GM18520 (cell line): Measurements from ENCODE around the gene MICAL2.
A peak's percentile ranks its signal among the peaks of the same experiment; 100 is the strongest.

Experiments
- ATAC-seq: cut with Tn5 transposase; IDR thresholded peaks from one replicate; pipeline ENCODE4 v1.9.1; 2021; ENCODE audit not compliant: unreplicated experiment

MICAL2 gene

DNA sequence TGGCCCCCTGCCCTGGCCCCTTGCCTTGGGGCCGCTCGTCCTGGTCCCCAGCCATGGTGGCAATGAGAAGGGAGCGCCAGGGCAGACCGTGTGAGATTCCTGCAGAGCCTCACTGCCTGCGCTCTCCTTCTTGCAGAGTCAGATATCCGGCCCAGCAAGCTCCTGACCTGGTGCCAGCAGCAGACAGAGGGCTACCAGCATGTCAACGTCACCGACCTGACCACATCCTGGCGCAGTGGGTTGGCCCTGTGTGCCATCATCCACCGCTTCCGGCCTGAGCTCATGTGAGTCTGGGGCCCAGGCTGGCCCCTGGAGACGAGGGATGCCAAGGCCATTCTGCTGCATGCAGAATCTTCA is 114.1 kb downstream of the MICAL2 start:
- peak; percentile 95 for ATAC-seq

DNA sequence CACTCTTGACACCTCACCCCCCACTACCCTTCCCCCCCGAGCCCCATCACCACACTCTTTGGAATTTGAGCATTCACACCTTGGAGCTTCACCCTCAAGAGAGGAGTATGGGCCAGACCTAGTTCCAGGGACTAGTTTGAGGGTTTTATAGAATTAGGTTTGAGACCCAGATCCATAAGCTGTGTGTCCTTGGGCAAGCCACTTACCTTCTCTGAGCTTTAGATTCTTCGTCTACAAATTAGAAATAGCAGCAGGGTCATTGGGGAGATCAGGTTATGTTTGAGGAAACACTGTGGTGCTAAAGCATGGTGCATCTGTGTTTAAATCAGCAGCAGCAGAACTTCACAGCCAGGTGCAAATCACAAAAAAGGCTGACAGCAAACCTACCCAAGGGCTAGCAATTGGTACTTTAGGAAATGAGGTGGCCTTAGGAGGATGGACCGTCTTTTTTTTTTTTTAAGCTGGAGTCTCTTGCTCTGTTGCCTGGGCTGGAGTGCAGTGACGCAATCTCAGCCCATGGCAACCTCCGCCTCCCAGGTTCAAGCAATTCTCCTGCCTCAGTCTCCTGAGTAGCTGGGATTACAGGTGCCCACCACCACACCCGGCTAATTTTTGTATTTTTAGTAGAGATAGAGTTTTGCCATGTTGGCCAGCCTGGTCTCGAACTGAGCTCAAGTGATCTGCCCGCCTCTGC is 114.8 kb downstream of the MICAL2 start:
- ATAC-seq, result no peak

DNA sequence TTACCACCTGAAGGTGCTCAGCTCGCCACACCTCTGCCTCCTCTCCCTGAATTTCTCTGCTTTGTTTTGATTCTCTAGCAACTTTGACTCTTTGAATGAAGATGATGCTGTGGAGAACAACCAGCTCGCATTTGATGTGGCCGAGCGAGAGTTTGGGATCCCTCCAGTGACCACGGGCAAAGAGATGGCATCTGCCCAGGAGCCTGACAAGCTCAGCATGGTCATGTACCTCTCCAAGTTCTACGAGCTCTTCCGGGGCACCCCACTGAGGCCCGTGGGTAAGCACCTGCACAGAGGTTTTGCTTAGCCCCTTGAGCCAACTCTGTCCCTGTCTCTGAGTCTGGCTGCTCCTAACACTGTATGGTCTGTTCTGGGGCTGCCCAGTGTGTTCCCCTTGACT is 115.7 kb downstream of the MICAL2 start:
- no peak for ATAC-seq

DNA sequence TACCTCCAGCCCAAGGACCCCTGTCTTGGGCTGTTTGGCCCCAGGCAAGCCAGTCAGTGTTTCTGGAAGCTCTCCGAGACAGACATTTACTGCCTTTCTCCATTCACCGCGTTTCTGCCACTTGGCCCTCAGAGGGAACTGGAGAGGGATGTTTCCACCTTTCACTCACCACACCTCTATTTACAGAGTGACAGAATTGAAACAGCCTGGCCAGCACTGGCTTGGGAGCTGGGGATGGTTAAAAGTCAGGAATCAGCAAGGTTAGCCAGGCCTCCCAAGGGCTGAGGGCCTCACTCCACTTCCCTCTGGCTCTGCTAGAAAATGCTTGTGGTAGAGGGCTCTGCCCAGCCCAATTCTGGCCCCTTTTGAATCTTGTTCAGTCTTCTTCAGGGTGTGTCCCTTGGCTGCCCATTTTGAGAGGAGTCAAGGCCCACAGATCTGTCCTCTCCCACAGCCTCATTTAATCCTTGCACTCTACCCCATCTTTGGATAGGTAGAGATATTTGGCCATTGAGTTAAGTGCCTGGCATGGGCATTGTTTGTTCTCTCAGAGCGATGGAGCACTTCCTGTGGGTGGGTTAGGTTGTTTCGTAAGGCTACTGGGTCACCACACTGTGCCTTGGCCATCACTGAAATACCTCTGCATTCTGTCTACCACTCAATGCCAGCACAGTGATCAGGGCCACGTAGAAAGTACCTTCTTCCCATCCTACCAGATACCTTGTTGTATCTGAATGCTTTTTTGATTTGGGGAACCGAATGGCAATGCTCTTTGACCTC is 119.2 kb downstream of the MICAL2 start:
- no peak for ATAC-seq

DNA sequence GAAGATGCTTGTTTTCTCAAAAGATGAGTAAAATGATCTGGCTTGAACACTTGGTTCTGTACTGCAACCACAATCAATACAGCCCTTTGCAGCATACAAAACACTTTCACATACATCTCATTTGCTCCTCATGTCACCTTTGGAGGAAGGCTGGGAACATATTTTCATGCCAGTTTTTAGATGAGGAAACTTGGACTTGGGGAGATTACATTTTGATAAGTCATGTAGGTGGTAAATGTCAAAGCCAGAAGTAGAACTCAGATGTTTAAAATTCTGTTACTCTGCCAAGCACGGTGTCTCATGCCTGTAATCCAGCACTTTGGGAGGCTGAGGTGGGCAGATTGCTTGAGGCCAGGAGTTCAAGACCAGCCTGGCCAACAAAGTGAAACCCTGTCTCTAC is 121.8 kb downstream of the MICAL2 start:
- ATAC-seq, result no peak

DNA sequence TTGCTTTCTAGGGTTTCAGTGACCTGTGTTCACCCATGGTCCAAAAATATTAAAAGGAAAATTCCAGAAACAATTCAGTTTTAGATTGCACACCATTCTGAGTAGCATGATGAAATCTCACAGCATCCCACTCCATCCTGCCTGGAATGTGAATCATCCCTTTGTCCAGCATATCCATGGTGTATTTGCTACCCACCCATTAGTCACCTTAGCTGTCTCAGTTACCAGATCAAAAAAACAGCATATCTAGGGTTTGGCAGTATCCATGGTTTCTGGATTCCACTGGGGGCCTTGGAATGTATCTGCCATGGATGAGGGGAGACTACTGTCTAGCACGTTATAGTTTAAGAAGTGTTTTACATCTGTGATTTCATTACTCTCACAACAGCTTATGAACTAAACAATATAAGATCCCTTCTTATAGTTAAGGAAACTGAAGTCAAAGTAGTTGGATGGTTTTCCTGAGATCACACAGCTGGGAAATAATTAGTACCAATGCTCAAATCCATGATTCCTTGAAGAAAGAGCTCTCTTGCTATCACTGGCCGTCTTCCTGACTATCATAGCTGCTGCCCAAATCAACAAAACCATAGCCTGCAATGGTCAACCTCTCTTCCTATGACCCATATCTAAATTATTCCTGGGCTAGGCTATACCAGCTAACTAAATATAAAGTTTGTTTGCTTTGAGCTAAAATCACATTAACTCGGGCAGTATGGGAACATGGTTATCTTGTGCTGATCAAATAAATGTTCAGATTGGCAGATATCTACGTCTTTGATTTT is 122.6 kb downstream of the MICAL2 start:
- ATAC-seq, result no peak

DNA sequence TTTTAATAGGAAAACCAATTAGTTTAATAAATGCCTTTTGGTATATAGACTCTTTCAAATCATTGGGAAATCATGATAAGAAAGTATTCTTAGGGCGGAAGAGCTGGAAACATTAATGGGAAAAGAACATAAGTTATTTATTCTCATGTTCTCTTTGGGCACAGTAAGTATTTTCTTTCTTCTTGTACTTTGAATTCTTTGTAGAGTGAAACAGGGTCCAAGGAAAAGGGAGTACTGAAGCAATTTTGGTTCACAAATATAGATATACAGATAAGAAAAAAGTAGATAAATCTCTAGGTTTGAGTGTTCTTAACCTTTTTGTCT is 123.2 kb downstream of the MICAL2 start:
- ATAC-seq, result no peak

DNA sequence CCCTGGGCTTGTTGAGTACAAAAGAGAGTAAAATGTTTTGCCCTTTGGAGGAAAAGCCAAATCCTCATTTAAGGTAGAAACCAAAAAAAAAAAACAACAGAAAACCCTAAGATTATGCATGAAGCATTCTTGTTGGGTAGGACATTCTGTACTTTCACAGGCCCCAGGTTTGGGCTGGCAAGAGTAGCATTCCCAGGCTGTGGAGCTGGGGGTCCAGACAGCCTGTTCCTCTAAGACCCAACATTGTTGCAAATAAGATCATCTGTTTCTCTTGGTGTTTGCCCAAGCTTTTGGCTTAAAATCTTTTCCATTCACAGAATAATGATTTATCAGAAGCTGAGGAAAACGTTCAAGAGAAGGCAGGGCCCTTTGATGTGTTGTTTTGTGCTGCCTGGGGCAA is 123.8 kb downstream of the MICAL2 start:
- no peak for ATAC-seq

DNA sequence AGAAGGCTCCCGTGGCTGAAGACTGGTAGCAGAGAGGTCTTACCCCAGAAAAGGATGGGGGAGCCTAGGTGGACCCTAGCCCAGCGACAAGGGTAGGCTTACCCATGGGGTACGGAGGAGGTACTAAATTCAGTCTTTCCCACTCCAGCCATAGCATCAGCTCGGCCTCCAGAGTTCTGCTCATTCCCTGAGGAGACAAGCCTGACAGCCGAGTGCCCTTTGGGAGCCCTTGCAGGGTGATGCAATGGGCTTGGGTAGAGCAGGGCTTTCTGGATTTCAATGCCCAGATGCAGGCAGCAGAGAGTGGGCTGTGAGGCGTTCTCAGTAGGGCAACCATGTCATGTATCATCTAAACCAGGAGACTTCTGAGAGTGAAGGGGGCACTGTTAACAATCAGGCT is 124.7 kb downstream of the MICAL2 start:
- no peak for ATAC-seq

DNA sequence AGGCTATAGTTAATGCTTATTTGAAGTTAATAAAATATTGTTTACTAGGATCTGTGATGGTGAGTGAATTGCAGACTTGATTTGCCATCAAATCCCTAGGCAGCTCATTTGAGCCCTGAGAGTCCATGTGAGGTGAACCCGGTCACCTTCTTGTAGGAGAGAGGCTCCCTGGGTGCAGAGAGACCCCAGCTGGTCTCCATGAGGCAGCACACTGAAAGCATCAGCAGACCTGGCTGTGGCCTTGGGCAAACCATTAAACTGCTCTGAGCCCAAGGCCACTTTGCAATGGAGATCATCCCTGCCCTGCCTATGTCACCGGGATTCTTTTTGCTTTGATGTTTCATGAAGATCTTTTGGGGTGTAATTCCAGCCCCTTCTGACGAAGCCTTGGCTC is 125.2 kb downstream of the MICAL2 start:
- ATAC-seq, result no peak

DNA sequence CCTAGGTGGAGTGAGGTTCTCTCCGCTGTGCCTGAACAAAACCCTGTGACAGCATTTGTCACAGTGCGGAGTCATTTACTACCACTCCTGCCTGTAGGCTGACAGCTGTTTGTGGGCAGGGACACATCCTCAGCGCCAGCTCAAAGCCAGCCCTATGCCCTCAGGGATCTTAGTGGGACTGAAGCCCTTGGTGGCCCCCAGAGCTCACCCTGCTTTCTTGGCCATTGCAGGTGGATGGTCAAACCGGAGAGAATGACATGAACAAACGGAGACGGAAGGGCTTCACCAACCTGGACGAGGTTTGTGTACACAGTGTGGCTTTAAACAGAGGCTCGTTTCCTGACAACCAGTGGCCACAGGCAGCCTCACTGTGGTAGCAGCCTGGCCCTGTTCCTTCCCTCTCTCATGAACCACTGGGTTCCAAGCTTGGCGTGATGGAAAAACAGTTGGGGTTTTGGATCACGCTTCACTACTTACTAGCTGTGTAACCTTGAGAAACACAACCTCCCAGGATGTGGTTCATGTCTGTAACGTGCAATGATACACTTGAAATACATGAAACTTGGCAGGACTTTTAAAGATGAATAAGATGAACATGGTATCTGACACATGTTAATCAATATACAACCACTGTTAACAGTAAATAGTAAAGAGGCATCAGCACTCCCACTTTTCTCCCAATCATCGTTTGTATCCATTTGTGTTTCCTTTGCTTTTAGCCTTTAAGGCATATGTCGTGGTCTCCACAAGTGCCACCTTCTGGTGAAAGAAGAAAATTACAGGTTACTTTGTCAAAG is 125.8 kb downstream of the MICAL2 start:
- no peak for ATAC-seq

DNA sequence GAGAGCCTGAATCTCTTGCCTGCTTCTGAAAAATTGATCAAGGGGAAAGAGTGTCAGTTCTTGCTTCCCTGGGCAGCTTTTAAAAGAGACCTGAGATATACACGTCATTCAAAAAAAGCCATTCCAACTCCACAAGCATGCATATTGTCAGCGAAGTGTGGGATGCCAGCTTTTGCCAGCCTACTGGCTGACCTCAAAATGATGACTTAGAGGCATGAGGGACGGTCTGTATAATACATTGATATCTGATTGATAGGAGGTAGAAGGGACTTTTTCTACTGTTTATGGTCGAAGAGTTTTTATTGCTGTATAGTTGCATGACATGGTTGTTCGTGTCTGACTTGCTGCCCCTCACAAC is 126.3 kb downstream of the MICAL2 start:
- ATAC-seq, result no peak

DNA sequence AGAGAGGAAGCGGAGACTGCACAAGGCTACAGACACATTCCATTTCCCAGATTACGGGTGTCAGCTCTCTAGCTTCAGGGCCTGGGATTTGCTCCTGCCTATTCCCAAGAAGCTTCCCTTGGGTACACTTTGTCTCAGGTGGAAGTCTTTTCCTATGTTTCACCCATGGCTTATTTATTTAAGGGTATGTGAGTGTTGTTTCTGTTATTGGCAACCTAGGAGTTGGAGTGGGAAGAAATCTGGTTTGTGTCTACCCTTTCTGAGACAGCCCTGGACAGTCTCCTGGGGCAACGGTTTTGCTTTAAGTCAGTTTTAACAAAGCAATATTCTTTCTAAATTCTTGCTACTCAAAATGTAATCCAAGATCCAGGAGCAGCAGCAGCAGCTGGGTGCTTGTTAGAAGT is 127.0 kb downstream of the MICAL2 start:
- no peak for ATAC-seq

DNA sequence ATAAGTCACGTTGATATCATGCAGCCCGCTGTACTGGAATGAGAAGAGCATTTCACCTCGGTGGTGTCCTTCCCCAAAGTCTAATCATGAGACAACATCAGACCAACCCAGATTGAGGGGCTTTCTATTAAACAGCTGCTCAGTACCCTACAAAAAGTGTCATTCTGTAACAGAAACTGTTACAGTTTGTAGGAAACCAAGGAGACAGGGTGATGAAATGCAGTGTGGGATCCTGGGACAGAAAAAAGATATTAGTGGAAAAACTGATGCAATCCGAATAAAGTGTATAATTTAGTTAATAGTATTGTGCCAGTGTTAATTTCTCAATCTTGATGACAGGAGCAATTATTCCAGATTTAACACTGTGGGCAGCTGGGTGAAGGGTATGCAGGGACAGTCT is 128.0 kb downstream of the MICAL2 start:
- no peak for ATAC-seq

DNA sequence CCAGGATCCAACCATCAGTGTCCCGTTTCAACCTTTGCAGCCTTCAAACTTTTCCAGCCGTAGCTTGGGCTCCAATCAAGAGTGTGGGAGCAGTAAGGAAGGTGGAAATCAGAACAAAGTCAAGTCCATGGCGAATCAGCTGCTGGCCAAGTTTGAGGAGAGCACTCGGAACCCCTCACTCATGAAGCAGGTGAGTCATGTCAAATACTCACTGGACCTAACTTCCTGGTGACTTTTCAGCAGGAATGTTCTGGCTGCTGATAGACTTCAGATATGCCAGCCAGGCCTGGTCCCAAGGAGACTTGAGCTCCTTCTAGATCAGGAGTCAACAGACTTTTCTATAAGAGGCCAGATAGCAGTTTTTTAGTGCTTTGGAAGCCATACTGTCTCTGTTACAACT is 129.0 kb downstream of the MICAL2 start:
- no peak for ATAC-seq

DNA sequence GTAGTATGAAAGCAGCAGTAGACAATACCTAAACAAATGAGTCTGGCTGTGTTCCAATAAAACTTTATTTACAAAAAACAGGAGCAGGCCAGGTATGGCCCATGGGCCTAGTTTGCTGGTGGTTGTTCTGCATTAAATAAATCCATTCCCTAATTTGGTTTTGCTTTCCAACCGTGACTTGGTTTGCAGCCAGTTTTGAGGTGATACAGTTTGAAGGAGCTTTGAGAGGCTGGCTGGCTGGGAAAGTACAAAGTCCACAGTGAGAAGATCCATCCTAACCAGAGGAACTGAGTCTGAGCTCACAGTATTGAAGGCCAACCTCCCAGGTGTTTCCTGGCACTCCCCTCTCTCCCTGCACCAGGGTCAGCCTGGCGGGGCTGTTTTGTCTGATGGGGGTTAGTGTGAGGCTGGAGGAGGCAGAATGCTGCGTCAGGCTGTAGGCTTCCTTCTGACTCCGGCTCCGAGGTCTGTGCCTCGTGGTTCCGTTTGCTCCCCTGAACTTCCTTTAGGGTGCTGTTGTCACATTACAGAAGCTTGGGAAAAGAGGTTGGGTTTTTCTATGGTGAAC is 129.5 kb downstream of the MICAL2 start:
- ATAC-seq, result no peak

DNA sequence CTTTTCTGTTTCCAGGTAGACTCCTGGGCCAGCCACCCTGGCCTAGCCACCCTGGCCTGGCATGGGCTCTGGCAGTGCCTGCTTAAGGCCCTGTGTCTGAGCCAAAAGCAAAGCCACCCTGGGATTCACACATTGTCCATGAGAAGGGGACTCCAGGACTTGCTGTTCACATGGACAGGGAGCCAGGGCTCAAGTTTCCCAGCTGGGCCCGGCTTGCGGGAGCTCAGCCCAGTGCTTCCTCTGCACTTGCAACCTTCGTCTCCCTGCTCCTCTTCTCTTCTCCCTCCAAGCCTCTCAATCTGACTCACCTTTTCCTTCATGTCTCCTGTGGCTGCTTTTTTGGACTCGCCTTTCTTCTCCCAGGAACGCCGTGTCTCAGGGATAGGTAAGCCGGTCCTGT is 130.3 kb downstream of the MICAL2 start:
- no peak for ATAC-seq

DNA sequence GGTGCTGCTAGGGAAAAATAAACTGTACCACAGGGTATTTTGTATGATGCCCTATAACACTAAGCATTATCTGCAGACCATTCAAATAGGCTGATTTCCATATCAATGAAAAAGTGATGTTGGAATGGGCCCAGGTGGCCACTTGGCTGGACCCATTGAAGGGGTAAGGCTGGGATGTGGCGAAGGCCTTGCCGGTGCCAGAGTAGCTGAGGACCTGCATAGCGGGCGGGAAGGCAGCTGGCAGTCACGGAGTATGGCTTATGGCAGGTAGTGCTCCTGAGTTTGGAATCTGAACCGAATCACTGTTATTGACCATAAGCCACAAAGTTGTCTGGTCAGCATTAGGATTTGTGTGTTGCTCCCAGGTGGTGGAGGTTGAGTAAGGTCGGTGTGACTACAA is 131.0 kb downstream of the MICAL2 start:
- ATAC-seq, result no peak

DNA sequence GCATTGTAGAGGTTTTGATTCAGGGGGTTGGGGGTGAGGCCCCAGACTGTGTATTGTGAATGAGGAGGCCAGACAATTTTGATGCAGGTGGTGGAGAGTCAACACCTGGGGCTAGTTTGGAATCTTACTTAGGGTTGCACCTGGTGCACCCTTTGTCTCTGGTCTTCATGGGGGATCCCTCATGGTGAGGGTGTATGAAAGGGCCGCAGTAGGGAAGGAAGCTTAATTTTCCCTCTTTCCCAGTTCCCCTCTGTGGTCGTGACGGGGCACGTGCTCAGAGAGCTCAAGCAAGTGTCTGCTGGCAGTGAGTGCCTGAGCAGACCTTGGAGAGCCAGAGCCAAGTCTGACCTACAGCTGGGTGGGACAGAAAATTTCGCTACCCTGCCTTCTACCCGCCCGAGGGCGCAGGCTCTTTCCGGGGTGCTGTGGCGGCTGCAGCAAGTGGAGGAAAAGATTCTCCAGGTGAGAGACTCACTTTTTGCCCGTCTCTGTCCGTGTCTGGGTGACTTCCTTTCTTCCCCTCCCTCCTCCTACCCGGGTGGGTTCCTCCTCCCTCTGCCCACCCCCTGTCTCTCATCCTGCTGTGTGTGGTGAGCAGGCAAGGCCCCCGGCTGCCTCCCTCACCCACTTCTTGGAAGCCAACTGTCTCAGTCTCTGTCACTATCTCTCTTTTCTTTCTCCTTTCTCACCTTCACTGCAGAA is 131.7 kb downstream of the MICAL2 start:
- ATAC-seq, result no peak

DNA sequence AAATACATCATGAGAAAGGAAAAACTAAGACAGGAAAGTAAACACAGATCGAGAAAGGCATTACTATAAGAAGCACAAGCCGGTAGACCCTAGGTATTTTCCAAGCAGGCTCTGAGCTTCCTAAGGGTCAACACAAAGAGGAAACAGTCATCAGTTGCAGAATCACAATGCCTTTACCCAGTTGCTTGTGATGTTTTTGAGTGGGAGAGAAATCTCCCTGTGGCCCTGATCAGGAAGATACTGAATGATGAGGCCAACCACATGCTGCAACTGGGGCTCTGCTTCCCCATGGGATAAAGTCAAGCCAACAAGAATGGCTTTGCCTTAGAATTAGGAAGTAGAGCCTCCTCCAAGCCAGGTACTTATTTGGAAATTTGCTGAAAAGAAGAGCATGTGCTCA is 132.6 kb downstream of the MICAL2 start:
- no peak for ATAC-seq

DNA sequence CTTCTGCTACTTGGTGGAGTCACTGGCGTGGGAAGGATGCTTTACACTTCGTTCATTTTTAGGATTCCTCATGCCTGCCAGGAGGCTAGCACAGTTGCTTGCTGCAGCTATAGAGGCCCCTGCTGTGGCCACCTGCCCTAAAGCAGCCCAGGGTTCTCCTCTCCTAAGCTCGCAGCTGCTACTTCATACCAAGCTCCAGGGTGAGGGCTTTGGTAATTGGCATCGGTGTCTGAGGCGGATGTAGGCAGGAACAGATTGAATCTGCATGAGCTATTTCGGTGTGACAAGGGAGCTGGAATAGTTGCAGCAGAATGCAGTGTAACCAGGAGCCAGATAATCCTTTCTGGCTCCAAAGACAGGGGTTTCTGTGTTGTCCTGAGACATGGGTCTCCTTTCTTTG is 133.1 kb downstream of the MICAL2 start:
- ATAC-seq, result no peak
